HUES48 (cell line): ENCODE measurements around the gene ATG2A.

Experiments used
- H3K27ac ChIP-seq: one replicate; pipeline ENCODE4 v1.7.0; 2013; ENCODE audit warnings: low read depth, low read length, inconsistent platforms
- H3K27me3 ChIP-seq: 2 replicates; pipeline ENCODE4 v1.6.1; 2013; ENCODE audit warnings: mild to moderate bottlenecking, low read length; ENCODE audit not compliant: control insufficient read depth, insufficient read depth
- H3K36me3 ChIP-seq: 2 replicates; pipeline ENCODE4 v1.6.1; 2013; ENCODE audit warnings: low read length; ENCODE audit not compliant: control insufficient read depth, insufficient read depth
- H3K4me1 ChIP-seq: 2 replicates; pipeline ENCODE4 v1.6.1; 2013; ENCODE audit warnings: mild to moderate bottlenecking, low read length; ENCODE audit not compliant: control insufficient read depth, insufficient read depth
- H3K4me3 ChIP-seq: 2 replicates; pipeline ENCODE4 v1.5.1; 2013; ENCODE audit warnings: mild to moderate bottlenecking, low read depth, low read length
- H3K9ac ChIP-seq: 2 replicates; pipeline ENCODE4 v1.6.1; 2013; ENCODE audit warnings: mild to moderate bottlenecking, low read depth, low read length, moderate library complexity
- H3K9me3 ChIP-seq: 2 replicates; pipeline ENCODE4 v1.6.1; 2013; ENCODE audit warnings: low read length; ENCODE audit not compliant: control insufficient read depth, insufficient read depth

Gene ATG2A

GRCh38 chr11:64875369-64876228 is 41.4 kb downstream of the ATG2A start:
- H3K27me3 ChIP-seq: no peaks in the 10 kb centered on the region
- no peak overlapping the region for H3K4me3 ChIP-seq
- H3K9ac ChIP-seq: no peak overlapping the region
- peaks cover 9% of the 10 kb centered on the region for H3K4me1 ChIP-seq
- H3K27ac ChIP-seq: no peak overlapping the region
- H3K9me3 ChIP-seq: no peaks in the 10 kb centered on the region
- H3K36me3 ChIP-seq: peaks cover 7% of the 10 kb centered on the region; the same call in 1 of the 2 replicates

GRCh38 chr11:64874308-64875240 is 42.4 kb downstream of the ATG2A start:
- H3K27ac ChIP-seq: no peak overlapping the region
- H3K9ac ChIP-seq: no peak overlapping the region
- H3K36me3 ChIP-seq: peaks cover 7% of the 10 kb centered on the region; the same call in 1 of the 2 replicates
- no peaks in the 10 kb centered on the region for H3K9me3 ChIP-seq
- no peaks in the 10 kb centered on the region for H3K27me3 ChIP-seq
- peaks cover 9% of the 10 kb centered on the region for H3K4me1 ChIP-seq
- no peak overlapping the region for H3K4me3 ChIP-seq

GRCh38 chr11:64872790-64873488 is 44.1 kb downstream of the ATG2A start:
- Histone ChIP-seq H3K9me3 (no peaks in the 10 kb centered on the region), H3K27me3 (no peaks in the 10 kb centered on the region), H3K27ac (no peak overlapping the region), H3K4me3 (no peak overlapping the region), H3K4me1 (peaks cover 7% of the 10 kb centered on the region; the same call in 1 of the 2 replicates), H3K36me3 (peaks cover 7% of the 10 kb centered on the region; the same call in 1 of the 2 replicates), H3K9ac (no peak overlapping the region)

- H3K4me1 ChIP-seq: no peaks in the 10 kb centered on the region; the same call in 1 of the 2 replicates
- no peaks in the 10 kb centered on the region for H3K27me3 ChIP-seq
- H3K36me3 ChIP-seq: peaks cover 7% of the 10 kb centered on the region; the same call in 1 of the 2 replicates
- H3K9me3 ChIP-seq: no peaks in the 10 kb centered on the region
- no peak overlapping the region for H3K9ac ChIP-seq
- H3K27ac ChIP-seq: no peak overlapping the region
- H3K4me3 ChIP-seq: no peak overlapping the region
Observed at GRCh38 chr11:64871492-64871891, 45.5 kb downstream of the ATG2A start.

GRCh38 chr11:64870893-64871466 is 46.0 kb downstream of the ATG2A start:
- Histone ChIP-seq H3K27me3 (no peaks in the 10 kb centered on the region), H3K36me3 (peaks cover 7% of the 10 kb centered on the region; the same call in 1 of the 2 replicates), H3K4me1 (no peaks in the 10 kb centered on the region; the same call in 1 of the 2 replicates), H3K9me3 (no peaks in the 10 kb centered on the region), H3K4me3 (no peak overlapping the region), H3K9ac (no peak overlapping the region), H3K27ac (peak overlapping the region; percentile 34)

GRCh38 chr11:64870176-64870892 is 46.7 kb downstream of the ATG2A start:
- H3K27ac ChIP-seq: peak overlapping the region; percentile 42
- H3K27me3 ChIP-seq: no peaks in the 10 kb centered on the region
- no peak overlapping the region for H3K4me3 ChIP-seq
- no peaks in the 10 kb centered on the region; the same call in 1 of the 2 replicates for H3K4me1 ChIP-seq
- peaks cover 7% of the 10 kb centered on the region; the same call in 1 of the 2 replicates for H3K36me3 ChIP-seq
- H3K9me3 ChIP-seq: no peaks in the 10 kb centered on the region
- no peak overlapping the region for H3K9ac ChIP-seq

- Histone ChIP-seq H3K9ac (no peak overlapping the region), H3K27ac (no peak overlapping the region), H3K9me3 (no peaks in the 10 kb centered on the region), H3K4me1 (peaks cover 2% of the 10 kb centered on the region), H3K27me3 (no peaks in the 10 kb centered on the region), H3K4me3 (no peak overlapping the region), H3K36me3 (peaks cover 7% of the 10 kb centered on the region; the same call in 1 of the 2 replicates)
Observed at GRCh38 chr11:64869571-64870175, 47.3 kb downstream of the ATG2A start.

- Histone ChIP-seq H3K9ac (no peak overlapping the region), H3K27me3 (no peaks in the 10 kb centered on the region), H3K9me3 (no peaks in the 10 kb centered on the region), H3K27ac (no peak overlapping the region), H3K4me1 (peaks cover 9% of the 10 kb centered on the region), H3K4me3 (no peak overlapping the region), H3K36me3 (peaks cover 7% of the 10 kb centered on the region; the same call in 1 of the 2 replicates)
Observed at GRCh38 chr11:64868904-64869570, 48.0 kb downstream of the ATG2A start.

GRCh38 chr11:64867748-64868462 is 49.1 kb downstream of the ATG2A start:
- Histone ChIP-seq H3K27me3 (no peaks in the 10 kb centered on the region), H3K9ac (no peak overlapping the region), H3K27ac (no peak overlapping the region), H3K9me3 (no peaks in the 10 kb centered on the region), H3K4me1 (peaks cover 20% of the 10 kb centered on the region), H3K4me3 (no peak overlapping the region), H3K36me3 (peaks cover under 1% of the 10 kb centered on the region; the same call in 1 of the 2 replicates)
